Right hindlimb (tissue), 1 donor: Measurements from ENCODE around the gene MMP17.
A peak's percentile ranks its signal among the peaks of the same experiment; 100 is the strongest.

Experiments used
- DNase-seq: peaks from one replicate; pipeline ENCODE4 v3.0.0-alpha.2; 2018

The MMP17 gene

GRCh38 chr12:131827961-131828534 lies at the start of gene MMP17:
MMP17 (plus strand) TSS chr12:131828393; CDS start chr12:131828495, 102 bp downstream.
- peak; percentile 61 for DNase-seq

- no peak for DNase-seq
These were observed 49.2 kb upstream of the MMP17 start for GRCh38 chr12:131779027-131779426.

- no peak for DNase-seq
These were observed 46.1 kb upstream of the MMP17 start for GRCh38 chr12:131782061-131782460.

GRCh38 chr12:131783915-131784541 lies 44.2 kb upstream of the MMP17 start:
- no peak for DNase-seq

- no peak for DNase-seq
These were observed 43.1 kb upstream of the MMP17 start for GRCh38 chr12:131784909-131785762.

- DNase-seq, result no peak
These were observed 42.3 kb upstream of the MMP17 start for GRCh38 chr12:131785763-131786330.

GRCh38 chr12:131786331-131786730 lies 41.9 kb upstream of the MMP17 start:
- no peak for DNase-seq

- no peak for DNase-seq
These were observed 41.0 kb upstream of the MMP17 start for GRCh38 chr12:131787143-131787660.

- DNase-seq, result no peak
These were observed 40.1 kb upstream of the MMP17 start for GRCh38 chr12:131788070-131788469.

GRCh38 chr12:131789638-131790037 lies 38.6 kb upstream of the MMP17 start:
- DNase-seq, result no peak

- DNase-seq, result no peak
These were observed 34.8 kb upstream of the MMP17 start for GRCh38 chr12:131793243-131794022.

- DNase-seq, result no peak
These were observed 34.1 kb upstream of the MMP17 start for GRCh38 chr12:131794061-131794460.

GRCh38 chr12:131794573-131794972 lies 33.6 kb upstream of the MMP17 start:
- DNase-seq, result no peak

- no peak for DNase-seq
These were observed 33.1 kb upstream of the MMP17 start for GRCh38 chr12:131795064-131795463.

- no peak for DNase-seq
These were observed 32.3 kb upstream of the MMP17 start for GRCh38 chr12:131795690-131796410.

- no peak for DNase-seq
These were observed 31.8 kb upstream of the MMP17 start for GRCh38 chr12:131796411-131796736.

GRCh38 chr12:131796754-131797587 lies 31.2 kb upstream of the MMP17 start:
- no peak for DNase-seq

- DNase-seq, result no peak
These were observed 30.6 kb upstream of the MMP17 start for GRCh38 chr12:131797588-131797934.

GRCh38 chr12:131799195-131799594 lies 29.0 kb upstream of the MMP17 start:
- no peak for DNase-seq

GRCh38 chr12:131799828-131800593 lies 28.2 kb upstream of the MMP17 start:
- DNase-seq, result no peak
